Measurements from ENCODE around the gene FOXD1. TPM values are rescaled to one million over a fixed set of nuclear protein-coding genes. Genes with fewer than 3 reads are reported as not detected.
"Not testable (repeated sequence)": the region's sequence is repeated elsewhere in the genome, so short reads cannot be mapped to it uniquely, and the experiment has no call there.

Gene FOXD1
- total RNA-seq, 1 donor from 2014 or later = 30.0 TPM

DNA sequence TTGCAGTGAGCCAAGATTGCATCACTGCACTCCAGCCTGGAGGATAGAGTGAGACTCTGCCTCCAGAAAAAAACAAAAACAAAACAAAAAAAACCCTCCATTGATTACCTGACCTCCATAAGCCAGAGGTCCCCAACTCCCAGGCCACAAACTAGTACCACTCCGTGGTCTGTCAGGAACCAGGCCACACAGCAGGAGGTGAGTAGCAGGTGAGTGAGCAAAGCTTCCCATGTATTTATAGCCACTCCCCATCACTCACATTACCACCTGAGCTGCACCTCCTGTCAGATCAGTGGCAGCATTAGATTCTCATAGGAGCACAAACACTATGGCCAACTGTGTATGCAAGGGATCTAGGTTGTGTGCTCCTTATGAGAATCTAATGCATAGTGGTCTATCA is 35.9 kb upstream of the FOXD1 start:
- TF ChIP-seq, protein P1, sequence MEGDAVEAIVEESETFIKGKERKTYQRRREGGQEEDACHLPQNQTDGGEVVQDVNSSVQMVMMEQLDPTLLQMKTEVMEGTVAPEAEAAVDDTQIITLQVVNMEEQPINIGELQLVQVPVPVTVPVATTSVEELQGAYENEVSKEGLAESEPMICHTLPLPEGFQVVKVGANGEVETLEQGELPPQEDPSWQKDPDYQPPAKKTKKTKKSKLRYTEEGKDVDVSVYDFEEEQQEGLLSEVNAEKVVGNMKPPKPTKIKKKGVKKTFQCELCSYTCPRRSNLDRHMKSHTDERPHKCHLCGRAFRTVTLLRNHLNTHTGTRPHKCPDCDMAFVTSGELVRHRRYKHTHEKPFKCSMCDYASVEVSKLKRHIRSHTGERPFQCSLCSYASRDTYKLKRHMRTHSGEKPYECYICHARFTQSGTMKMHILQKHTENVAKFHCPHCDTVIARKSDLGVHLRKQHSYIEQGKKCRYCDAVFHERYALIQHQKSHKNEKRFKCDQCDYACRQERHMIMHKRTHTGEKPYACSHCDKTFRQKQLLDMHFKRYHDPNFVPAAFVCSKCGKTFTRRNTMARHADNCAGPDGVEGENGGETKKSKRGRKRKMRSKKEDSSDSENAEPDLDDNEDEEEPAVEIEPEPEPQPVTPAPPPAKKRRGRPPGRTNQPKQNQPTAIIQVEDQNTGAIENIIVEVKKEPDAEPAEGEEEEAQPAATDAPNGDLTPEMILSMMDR (conservative IDR thresholded peaks at IDR 0.05; ENCODE audit: low read depth, low read length) = no peak
- DNase-seq (ENCODE audit: low read depth) = no peak
- H3K4me3 ChIP-seq (ENCODE audit: low read depth, low read length) = no peak overlapping the region

DNA sequence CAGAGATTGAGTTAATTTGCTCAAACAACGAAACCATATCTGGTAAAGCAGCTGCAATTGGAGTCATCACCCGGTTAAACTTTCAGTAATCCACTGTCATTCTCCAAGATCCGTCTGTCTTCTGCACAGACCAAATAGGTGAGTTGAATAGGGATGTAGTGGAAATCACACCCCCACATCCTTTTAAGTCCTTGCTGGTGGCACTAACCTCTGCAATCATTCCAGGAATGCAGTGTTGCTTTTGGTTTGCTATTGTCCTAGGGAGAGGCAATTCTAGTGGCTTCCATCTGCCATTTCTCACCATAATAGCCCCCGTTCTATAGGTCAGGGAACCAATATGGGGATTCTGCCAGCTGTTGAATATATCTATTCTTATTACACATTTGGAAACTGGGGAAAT is 35.1 kb upstream of the FOXD1 start:
- H3K4me3 ChIP-seq (ENCODE audit: low read depth, low read length) = no peak overlapping the region
- no peak for DNase-seq (ENCODE audit: low read depth)
- TF ChIP-seq, protein P1 (conservative IDR thresholded peaks at IDR 0.05; ENCODE audit: low read depth, low read length) = no peak

DNA sequence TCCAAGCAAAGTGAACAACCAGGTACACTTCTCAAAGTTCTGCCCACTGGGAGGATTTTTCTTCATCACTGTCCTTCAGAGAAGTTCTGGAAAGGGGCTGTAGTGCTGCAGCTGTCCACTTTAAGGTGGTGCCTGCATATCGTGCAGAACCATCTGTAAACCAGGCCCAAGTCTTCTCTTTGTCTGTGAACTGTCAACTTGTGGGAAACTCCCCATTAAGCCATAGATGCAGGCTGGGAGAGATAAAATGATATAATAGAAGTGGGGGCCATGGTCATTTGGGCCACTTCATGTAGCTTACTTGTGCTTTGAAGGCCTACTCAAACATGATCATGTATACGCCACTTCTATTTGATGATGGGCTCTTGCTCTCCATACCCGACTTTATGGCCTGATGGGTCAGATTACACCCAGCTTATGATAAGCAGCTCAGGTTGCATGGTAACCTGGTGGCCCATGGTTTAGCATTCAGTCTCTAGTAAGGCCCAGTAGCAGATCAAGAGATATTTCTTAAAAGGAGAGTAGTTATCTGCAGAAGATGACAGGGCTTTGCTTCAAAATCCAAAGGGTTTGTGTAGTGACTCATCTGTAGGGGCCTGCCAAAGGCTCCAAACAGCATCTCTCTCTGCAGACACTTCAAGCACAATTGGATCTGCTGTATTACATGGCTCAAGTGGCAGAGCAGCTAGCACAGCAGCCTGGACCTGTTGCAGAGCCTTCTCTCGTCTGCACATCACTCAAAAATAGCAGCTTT is 34.0 kb upstream of the FOXD1 start:
- TF ChIP-seq, protein P1 (conservative IDR thresholded peaks at IDR 0.05; ENCODE audit: low read depth, low read length) = no peak
- H3K4me3 ChIP-seq (ENCODE audit: low read depth, low read length) = no peak overlapping the region
- DNase-seq (ENCODE audit: low read depth) = no peak

- no peak for DNase-seq (ENCODE audit: low read depth)
- TF ChIP-seq, protein P1 (conservative IDR thresholded peaks at IDR 0.05; ENCODE audit: low read depth, low read length) = no peak
- H3K4me3 ChIP-seq (ENCODE audit: low read depth, low read length) = no peak overlapping the region
Observed at GRCh38 chr5:73480500-73480899, 31.9 kb upstream of the FOXD1 start.

GRCh38 chr5:73472116-73472515 is 23.5 kb upstream of the FOXD1 start:
- H3K4me3 ChIP-seq (ENCODE audit: low read depth, low read length) = no peak overlapping the region
- TF ChIP-seq, protein P1 (conservative IDR thresholded peaks at IDR 0.05; ENCODE audit: low read depth, low read length) = no peak
- no peak for DNase-seq (ENCODE audit: low read depth)

GRCh38 chr5:73471654-73472053 is 23.1 kb upstream of the FOXD1 start:
- H3K4me3 ChIP-seq (ENCODE audit: low read depth, low read length) = no peak overlapping the region
- TF ChIP-seq, protein P1 (conservative IDR thresholded peaks at IDR 0.05; ENCODE audit: low read depth, low read length) = no peak
- DNase-seq (ENCODE audit: low read depth) = no peak

GRCh38 chr5:73469878-73470277 is 21.3 kb upstream of the FOXD1 start:
- TF ChIP-seq, protein P1 (conservative IDR thresholded peaks at IDR 0.05; ENCODE audit: low read depth, low read length) = no peak
- no peak overlapping the region for H3K4me3 ChIP-seq (ENCODE audit: low read depth, low read length)
- no peak for DNase-seq (ENCODE audit: low read depth)

DNA sequence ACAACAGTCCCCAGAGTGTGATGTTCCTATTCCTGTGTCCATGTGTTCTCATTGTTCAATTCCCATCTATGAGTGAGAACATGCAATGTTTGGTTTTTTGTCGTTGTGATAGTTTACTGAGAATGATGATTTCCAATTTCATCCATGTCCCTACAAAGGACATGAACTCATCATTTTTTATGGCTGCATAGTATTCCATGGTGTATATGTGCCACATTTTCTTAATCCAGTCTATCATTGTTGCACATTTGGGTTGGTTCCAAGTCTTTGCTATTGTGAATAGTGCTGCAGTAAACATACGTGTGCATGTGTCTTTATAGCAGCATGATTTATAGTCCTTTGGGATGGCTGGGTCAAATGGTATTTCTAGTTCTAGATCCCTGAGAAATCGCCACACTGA is 20.1 kb upstream of the FOXD1 start:
- not testable (repeated sequence) for H3K4me3 ChIP-seq (ENCODE audit: low read depth, low read length); DNase-seq (ENCODE audit: low read depth)
